HL-60 (cell line): ENCODE data around the gene TOP2B.

Source experiments
- DNase-seq, 2 experiments: peaks; one replicate each; pipeline ENCODE4 v3.0.0-alpha.2; 2010 to 2020; ENCODE audit warnings: low read depth in 1 of 2, low spot score in 1 of 2
- H3K27ac ChIP-seq: fragments of 250-450 bp; sonication (Bioruptor Pico); replicated peaks from 2 replicates; pipeline ENCODE4 v1.5.1; 2020; ENCODE audit warnings: mild to moderate bottlenecking, moderate library complexity
- H3K27me3 ChIP-seq: fragments of 250-450 bp; sonication (Bioruptor Pico); 2 replicates; pipeline ENCODE4 v1.5.1; 2021; ENCODE audit warnings: mild to moderate bottlenecking, moderate library complexity; ENCODE audit not compliant: insufficient read depth, poor library complexity, severe bottlenecking
- H3K4me3 ChIP-seq: replicated peaks from 2 replicates; pipeline ENCODE4 v1.5.1; 2011; ENCODE audit warnings: mild to moderate bottlenecking, control low read depth, low read length; ENCODE audit not compliant: insufficient read depth
- CTCF ChIP-seq: IDR thresholded peaks from one replicate; pipeline ENCODE4 v1.5.1; 2011; ENCODE audit warnings: low read length, control low read depth, inconsistent platforms; ENCODE audit not compliant: insufficient read depth
- GABPA ChIP-seq: IDR thresholded peaks from 2 replicates; pipeline ENCODE4 v1.6.1; 2012; ENCODE audit warnings: low read depth
- POLR2AphosphoS5 ChIP-seq: IDR thresholded peaks from 2 replicates; pipeline ENCODE4 v1.6.1; 2012; ENCODE audit warnings: low read depth
- REST ChIP-seq: IDR thresholded peaks from 2 replicates; pipeline ENCODE4 v1.6.1; 2012; ENCODE audit warnings: low read depth; ENCODE audit not compliant: insufficient replicate concordance
- SPI1 ChIP-seq: IDR thresholded peaks from 2 replicates; pipeline ENCODE4 v1.6.1; 2012; ENCODE audit warnings: low read depth, mild to moderate bottlenecking, borderline replicate concordance

TOP2B gene

GRCh38 chr3:25708036-25708435 is 43.3 kb upstream of the TOP2B start:
- H3K27ac ChIP-seq, result no peak overlapping the region
- TF ChIP-seq POLR2AphosphoS5 (no peak), SPI1 (no peak), CTCF (no peak), REST (no peak)
- H3K27me3 ChIP-seq, result no peaks in the 10 kb centered on the region
- no peak overlapping the region for H3K4me3 ChIP-seq
- DNase-seq, result no peak

GRCh38 chr3:25707268-25707926 is 42.7 kb upstream of the TOP2B start:
- Histone ChIP-seq H3K27ac (no peak overlapping the region), H3K4me3 (no peak overlapping the region), H3K27me3 (no peaks in the 10 kb centered on the region)
- DNase-seq, result no peak
- TF ChIP-seq GABPA (no peak), CTCF (no peak), SPI1 (no peak), REST (no peak), POLR2AphosphoS5 (no peak)

GRCh38 chr3:25706213-25706612 is 41.5 kb upstream of the TOP2B start:
- no peak for DNase-seq
- no peaks in the 10 kb centered on the region for H3K27me3 ChIP-seq
- TF ChIP-seq SPI1 (no peak), REST (no peak), GABPA (no peak), POLR2AphosphoS5 (no peak), CTCF (no peak)
- H3K27ac ChIP-seq, result no peak overlapping the region
- H3K4me3 ChIP-seq, result no peak overlapping the region
